GM10847 (cell line): Measurements from ENCODE around the gene TCFL5.

Experiments
- POLR2A ChIP-seq: IDR thresholded peaks from 2 replicates; pipeline ENCODE4 v1.6.1; 2011; ENCODE audit not compliant: insufficient read length; ENCODE audit errors: extremely low read depth

TCFL5 gene

GRCh38 chr20:62861726-62862336 is at the start of gene TCFL5:
Gene TCFL5 (minus strand): TSS chr20:62861822. CDS start chr20:62861670, 152 bp downstream.
- no peak for TF ChIP-seq POLR2A

- no peak for TF ChIP-seq POLR2A
Measured at GRCh38 chr20:62910777-62911497, 49.3 kb upstream of the TCFL5 start.

- TF ChIP-seq POLR2A = no peak
Measured at GRCh38 chr20:62910217-62910766, 48.7 kb upstream of the TCFL5 start.

- no peak for TF ChIP-seq POLR2A
Measured at GRCh38 chr20:62908971-62909791, 47.6 kb upstream of the TCFL5 start.

GRCh38 chr20:62907384-62908317 is 46.0 kb upstream of the TCFL5 start:
- TF ChIP-seq POLR2A = no peak

GRCh38 chr20:62906647-62907375 is 45.2 kb upstream of the TCFL5 start:
- TF ChIP-seq POLR2A = no peak

- TF ChIP-seq POLR2A = no peak
Measured at GRCh38 chr20:62906209-62906608, 44.6 kb upstream of the TCFL5 start.

GRCh38 chr20:62905536-62906117 is 44.0 kb upstream of the TCFL5 start:
- TF ChIP-seq POLR2A = no peak

GRCh38 chr20:62902926-62903615 is 41.4 kb upstream of the TCFL5 start:
- no peak for TF ChIP-seq POLR2A

GRCh38 chr20:62901891-62902290 is 40.3 kb upstream of the TCFL5 start:
- TF ChIP-seq POLR2A = no peak

GRCh38 chr20:62900692-62901584 is 39.3 kb upstream of the TCFL5 start:
- no peak for TF ChIP-seq POLR2A
